Activated naive CD4-positive, alpha-beta T cell treated with anti-CD3 and anti-CD28 coated beads for 36 hours (primary cell): ENCODE measurements around the gene TEAD4. TPM values are rescaled to one million over a fixed set of nuclear protein-coding genes. Genes with fewer than 3 reads are reported as not detected.

Source experiments
- CTCF ChIA-PET: fragments of 350-600 bp; sonication (Branson Sonifier 250); formaldehyde crosslinking; loops from one replicate; lab custom pipeline; 2021; ENCODE audit warnings: antibody characterized with exemption; lab: Charles Lee
- DNase-seq: peaks from one replicate; pipeline ENCODE4 v3.0.0-alpha.2; 2020
- H3K27ac Mint-ChIP-seq: one replicate; pipeline ENCODE4 v1.8.0; 2021; ENCODE audit warnings: mild to moderate bottlenecking, mixed read lengths
- H3K27me3 Mint-ChIP-seq: one replicate; pipeline ENCODE4 v1.8.0; 2021; ENCODE audit warnings: low read depth, mixed read lengths
- H3K36me3 Mint-ChIP-seq: one replicate; pipeline ENCODE4 v1.8.0; 2021; ENCODE audit warnings: low read depth, mixed read lengths
- H3K4me1 Mint-ChIP-seq: one replicate; pipeline ENCODE4 v1.8.0; 2021; ENCODE audit warnings: low read depth, mixed read lengths
- H3K4me3 Mint-ChIP-seq: one replicate; pipeline ENCODE4 v1.8.0; 2021; ENCODE audit warnings: mild to moderate bottlenecking, moderate library complexity, mixed read lengths
- H3K9me3 Mint-ChIP-seq: one replicate; pipeline ENCODE4 v1.8.0; 2021; ENCODE audit warnings: mixed read lengths
- intact Hi-C: fragments of 100-400 bp; cut with micrococcal nuclease; formaldehyde crosslinking; loops from one replicate; pipeline ENCODE4 v1.15.1; 2023
- total RNA-seq, 2 experiments: library from RNA; stranded (reverse); gene quantifications; one replicate each; pipeline ENCODE4 v1.2.3, GENCODE V29; 2021

The TEAD4 gene
- total RNA-seq, 2 experiments from 2014 or later = 3.7 to 4.5 TPM

- CTCF ChIA-PET = interaction anchor here (0.7 kb wide), 1 partner anchor 18 kb away, joined by 3 read pairs; no protein-coding TSS in a partner anchor
- H3K4me1 Mint-ChIP-seq = no peaks in the 10 kb centered on the region
- no peak overlapping the region for H3K4me3 Mint-ChIP-seq
- no peak for DNase-seq
- no peaks in the 10 kb centered on the region for H3K9me3 Mint-ChIP-seq
- intact Hi-C loops = no loop called here
- H3K27me3 Mint-ChIP-seq = no peaks in the 10 kb centered on the region
- H3K27ac Mint-ChIP-seq = no peak overlapping the region
- H3K36me3 Mint-ChIP-seq = no peaks in the 10 kb centered on the region
These were observed 46.5 kb downstream of the TEAD4 start for GRCh38 chr12:3005736-3006135.

- no peaks in the 10 kb centered on the region for H3K36me3 Mint-ChIP-seq
- H3K27ac Mint-ChIP-seq = no peak overlapping the region
- H3K9me3 Mint-ChIP-seq = no peaks in the 10 kb centered on the region
- no peak for DNase-seq
- intact Hi-C loops = no loop called here
- CTCF ChIA-PET = interaction anchor here (0.6 kb wide), 1 partner anchor 1360 kb away, joined by 3 read pairs; no protein-coding TSS in a partner anchor
- no peaks in the 10 kb centered on the region for H3K4me1 Mint-ChIP-seq
- H3K27me3 Mint-ChIP-seq = no peaks in the 10 kb centered on the region
- no peak overlapping the region for H3K4me3 Mint-ChIP-seq
These were observed 50.6 kb downstream of the TEAD4 start for GRCh38 chr12:3009780-3010179.

DNA sequence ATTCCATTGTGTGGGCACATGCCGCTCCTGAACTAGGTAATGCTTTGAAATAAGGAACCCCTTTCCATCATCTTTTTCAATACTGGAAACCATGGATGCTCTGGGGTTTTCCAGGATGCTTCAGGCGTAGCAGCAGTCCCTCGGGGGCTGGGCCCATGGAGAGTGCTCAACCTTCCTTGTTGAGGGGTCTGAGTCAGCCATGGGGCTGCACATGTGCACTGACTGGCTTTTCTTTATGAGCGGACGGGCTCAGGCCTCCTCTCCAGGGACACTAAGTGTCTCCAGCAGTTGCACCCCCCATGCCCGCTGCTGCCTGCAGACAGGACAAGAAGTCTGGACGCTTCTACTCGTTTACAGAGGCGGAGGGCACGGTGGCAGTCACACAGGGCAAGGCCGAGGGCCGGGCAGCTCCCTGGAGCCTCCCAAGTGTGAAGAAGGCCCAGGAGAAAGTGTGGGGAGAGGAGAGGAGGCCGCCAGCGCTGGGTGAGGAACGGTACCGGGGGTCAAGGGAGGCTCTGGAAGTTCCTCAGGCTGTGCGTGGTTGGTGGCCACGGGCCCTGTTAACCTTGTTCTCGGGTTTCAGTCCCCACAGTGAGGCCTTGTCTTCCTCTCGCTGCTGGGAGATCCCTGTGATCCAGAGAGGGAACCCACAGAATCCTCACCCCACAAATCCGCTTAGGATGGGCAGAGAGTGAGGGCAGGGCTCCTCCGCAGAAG, 51.2 kb downstream of the TEAD4 start:
- Mint-ChIP-seq H3K27me3 (peaks cover 3% of the 10 kb centered on the region), H3K9me3 (no peaks in the 10 kb centered on the region), H3K4me3 (no peak overlapping the region), H3K4me1 (no peaks in the 10 kb centered on the region), H3K27ac (no peak overlapping the region), H3K36me3 (no peaks in the 10 kb centered on the region)
- intact Hi-C loops = no loop called here
- CTCF ChIA-PET = no interaction called here
- DNase-seq = no peak

DNA sequence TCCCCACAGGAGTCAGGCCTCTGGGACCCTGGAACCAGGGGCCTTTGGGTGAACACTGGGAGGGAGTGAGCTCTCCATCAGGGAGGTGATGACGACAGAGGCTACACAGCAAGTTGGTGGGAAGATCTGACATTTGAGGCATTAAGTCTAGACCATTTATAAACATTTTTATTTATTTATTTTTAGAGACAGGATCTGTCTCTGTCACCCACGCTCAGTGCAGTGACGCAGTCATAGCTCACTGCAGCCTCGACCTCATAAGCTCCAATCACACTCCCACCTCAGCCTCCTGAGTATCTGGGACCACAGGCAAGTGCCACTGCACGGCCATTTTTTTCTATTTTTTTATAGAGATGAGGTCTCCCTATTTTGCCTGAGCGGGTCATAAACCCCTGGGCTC, 53.6 kb downstream of the TEAD4 start:
- Mint-ChIP-seq H3K9me3 (no peaks in the 10 kb centered on the region), H3K27me3 (peaks cover 3% of the 10 kb centered on the region), H3K4me1 (no peaks in the 10 kb centered on the region), H3K4me3 (no peak overlapping the region), H3K27ac (no peak overlapping the region), H3K36me3 (no peaks in the 10 kb centered on the region)
- no peak for DNase-seq
- CTCF ChIA-PET = interaction anchor here (0.6 kb wide), 1 partner anchor 102 kb away, joined by 3 read pairs; no protein-coding TSS in a partner anchor
- intact Hi-C loops = no loop called here

DNA sequence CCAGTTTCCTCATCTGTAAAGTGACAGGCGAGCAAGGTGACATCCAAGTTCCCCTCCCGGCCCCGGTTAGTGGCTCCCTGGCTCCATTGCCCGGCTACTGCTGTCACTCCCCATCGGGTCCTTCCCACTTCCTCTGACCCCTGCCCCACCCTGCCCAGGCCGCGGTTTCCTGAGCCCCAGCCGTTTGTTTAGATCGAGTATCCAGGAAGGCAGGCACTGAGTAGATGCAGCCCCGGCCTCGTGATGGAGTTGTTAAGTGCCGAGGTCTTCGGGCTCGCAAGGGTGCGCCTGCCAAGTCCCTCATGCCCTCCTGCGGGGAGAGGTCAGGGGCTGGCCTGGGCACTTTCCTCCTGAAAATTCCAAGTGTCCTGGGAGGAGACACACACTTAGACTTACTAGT, 55.4 kb downstream of the TEAD4 start:
- no peaks in the 10 kb centered on the region for H3K9me3 Mint-ChIP-seq
- H3K36me3 Mint-ChIP-seq = no peaks in the 10 kb centered on the region
- intact Hi-C loops = no loop called here
- DNase-seq = no peak
- peaks cover 3% of the 10 kb centered on the region for H3K27me3 Mint-ChIP-seq
- H3K27ac Mint-ChIP-seq = no peak overlapping the region
- CTCF ChIA-PET = interaction anchor here (0.9 kb wide), 1 partner anchor 61 kb away, joined by 3 read pairs; no protein-coding TSS in a partner anchor
- no peak overlapping the region for H3K4me3 Mint-ChIP-seq
- no peaks in the 10 kb centered on the region for H3K4me1 Mint-ChIP-seq

DNA sequence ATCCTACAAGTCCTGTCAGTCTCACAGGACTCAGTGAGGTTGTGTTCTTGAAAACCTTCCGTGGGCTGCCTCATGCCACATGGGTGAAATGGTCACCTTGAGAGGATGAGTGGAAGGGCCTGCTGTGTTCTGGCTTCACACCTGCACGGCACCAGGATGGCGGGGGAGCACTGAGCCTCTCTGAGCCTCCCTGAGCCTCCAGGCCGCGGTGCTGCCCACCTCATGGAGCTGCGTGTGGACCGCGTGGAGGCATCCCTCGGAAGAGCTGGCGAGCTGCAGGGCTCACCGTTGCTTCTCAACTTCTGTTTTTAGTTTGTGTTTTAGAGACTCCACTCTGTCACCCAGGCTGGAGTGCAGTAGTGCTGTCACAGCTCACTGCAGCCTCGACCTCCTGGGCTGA, 56.2 kb downstream of the TEAD4 start:
- DNase-seq = no peak
- Mint-ChIP-seq H3K4me1 (no peaks in the 10 kb centered on the region), H3K4me3 (no peak overlapping the region), H3K9me3 (no peaks in the 10 kb centered on the region), H3K27ac (no peak overlapping the region), H3K27me3 (peaks cover 3% of the 10 kb centered on the region), H3K36me3 (no peaks in the 10 kb centered on the region)
- CTCF ChIA-PET = interaction anchor here (0.9 kb wide), 1 partner anchor 61 kb away, joined by 3 read pairs; no protein-coding TSS in a partner anchor
- intact Hi-C loops = no loop called here

- CTCF ChIA-PET = no interaction called here
- no peaks in the 10 kb centered on the region for H3K4me1 Mint-ChIP-seq
- H3K27ac Mint-ChIP-seq = no peak overlapping the region
- no peaks in the 10 kb centered on the region for H3K36me3 Mint-ChIP-seq
- no peaks in the 10 kb centered on the region for H3K9me3 Mint-ChIP-seq
- H3K27me3 Mint-ChIP-seq = peaks cover 3% of the 10 kb centered on the region
- H3K4me3 Mint-ChIP-seq = no peak overlapping the region
- intact Hi-C loops = no loop called here
- DNase-seq = no peak
These were observed 57.0 kb downstream of the TEAD4 start for GRCh38 chr12:3016191-3016590.

- Mint-ChIP-seq H3K4me3 (no peak overlapping the region), H3K4me1 (no peaks in the 10 kb centered on the region), H3K36me3 (no peaks in the 10 kb centered on the region), H3K27ac (no peak overlapping the region), H3K9me3 (no peaks in the 10 kb centered on the region), H3K27me3 (peaks cover 3% of the 10 kb centered on the region)
- intact Hi-C loops = no loop called here
- CTCF ChIA-PET = interaction anchor here (0.7 kb wide), 1 partner anchor 72 kb away, joined by 3 read pairs; no protein-coding TSS in a partner anchor
- no peak for DNase-seq
These were observed 58.1 kb downstream of the TEAD4 start for GRCh38 chr12:3017281-3017680.

- no peaks in the 10 kb centered on the region for H3K36me3 Mint-ChIP-seq
- H3K27me3 Mint-ChIP-seq = peaks cover 3% of the 10 kb centered on the region
- H3K4me3 Mint-ChIP-seq = no peak overlapping the region
- CTCF ChIA-PET = no interaction called here
- DNase-seq = no peak
- H3K4me1 Mint-ChIP-seq = no peaks in the 10 kb centered on the region
- no peaks in the 10 kb centered on the region for H3K9me3 Mint-ChIP-seq
- no peak overlapping the region for H3K27ac Mint-ChIP-seq
- intact Hi-C loops = no loop called here
These were observed 59.2 kb downstream of the TEAD4 start for GRCh38 chr12:3018284-3019004.

GRCh38 chr12:3019005-3019680, 59.9 kb downstream of the TEAD4 start:
- H3K4me1 Mint-ChIP-seq = no peaks in the 10 kb centered on the region
- no peaks in the 10 kb centered on the region for H3K9me3 Mint-ChIP-seq
- H3K27me3 Mint-ChIP-seq = peaks cover 3% of the 10 kb centered on the region
- no peak overlapping the region for H3K4me3 Mint-ChIP-seq
- DNase-seq = no peak
- CTCF ChIA-PET = no interaction called here
- H3K27ac Mint-ChIP-seq = no peak overlapping the region
- H3K36me3 Mint-ChIP-seq = no peaks in the 10 kb centered on the region
- intact Hi-C loops = no loop called here

- no peaks in the 10 kb centered on the region for H3K9me3 Mint-ChIP-seq
- CTCF ChIA-PET = no interaction called here
- H3K36me3 Mint-ChIP-seq = no peaks in the 10 kb centered on the region
- no peak overlapping the region for H3K4me3 Mint-ChIP-seq
- no peak for DNase-seq
- no peak overlapping the region for H3K27ac Mint-ChIP-seq
- H3K4me1 Mint-ChIP-seq = no peaks in the 10 kb centered on the region
- H3K27me3 Mint-ChIP-seq = no peaks in the 10 kb centered on the region
- intact Hi-C loops = no loop called here
These were observed 61.2 kb downstream of the TEAD4 start for GRCh38 chr12:3020399-3020798.

- CTCF ChIA-PET = no interaction called here
- DNase-seq = no peak
- no peaks in the 10 kb centered on the region for H3K36me3 Mint-ChIP-seq
- H3K9me3 Mint-ChIP-seq = no peaks in the 10 kb centered on the region
- no peak overlapping the region for H3K4me3 Mint-ChIP-seq
- H3K4me1 Mint-ChIP-seq = no peaks in the 10 kb centered on the region
- intact Hi-C loops = no loop called here
- H3K27me3 Mint-ChIP-seq = no peaks in the 10 kb centered on the region
- H3K27ac Mint-ChIP-seq = no peak overlapping the region
These were observed 61.7 kb downstream of the TEAD4 start for GRCh38 chr12:3020850-3021435.
